ENCODE measurements around the gene F5. TPM values are rescaled to one million over a fixed set of nuclear protein-coding genes. Genes with fewer than 3 reads are reported as not detected.

F5 gene
- total and polyA plus RNA-seq, 2 donors (not counting 1 experiment from before 2014, with no cell fraction given), result under 0.01 TPM; not detected in 1

GRCh38 chr1:169601096-169601881 is 15.0 kb upstream of the F5 start:
- DNase-seq (ENCODE audit: low read depth in 2 of 2), result peak; percentile 25 to 28
- Histone ChIP-seq H2AFZ (ENCODE audit: low read length) (no peak overlapping the region), H3K9me3 (ENCODE audit: control insufficient read depth, insufficient read depth, low read depth, low read length) (no peaks in the 10 kb centered on the region), H3K4me3 (replicated peaks in 1 of 4; ENCODE audit: control extremely low read depth in 1 of 4, insufficient read depth in 1 of 4, low read depth in 3 of 4, low read length in 4 of 4) (no peak overlapping the region), H4K20me1 (ENCODE audit: control insufficient read depth, extremely low read depth, insufficient read depth, low read length) (no peaks in the 10 kb centered on the region), H3K79me2 (ENCODE audit: control insufficient read depth, insufficient read depth, low read length) (no peaks in the 10 kb centered on the region), H3K9ac (ENCODE audit: insufficient read depth, low read length) (no peak overlapping the region), H3K27me3 (ENCODE audit: control insufficient read depth, insufficient read depth, low read length) (peaks cover 5% of the 10 kb centered on the region), H3K4me2 (ENCODE audit: extremely low read depth, insufficient read depth, low read length) (no peak overlapping the region), H3K27ac (ENCODE audit: insufficient read depth, low read length) (no peak overlapping the region), H3K36me3 (ENCODE audit: control insufficient read depth, insufficient read depth, low read length) (no peaks in the 10 kb centered on the region), H3K4me1 (ENCODE audit: control insufficient read depth, extremely low read depth, insufficient read depth, low read length) (no peaks in the 10 kb centered on the region)
- TF ChIP-seq CTCF (conservative IDR thresholded peaks at IDR 0.05 in 1 of 2, IDR thresholded peaks at IDR 0.05 in 1 of 2; ENCODE audit: low read depth in 1 of 2, low read length in 2 of 2) (peak; percentile 15 to 39), EZH2 (IDR thresholded peaks at IDR 0.05; ENCODE audit: low read length, missing control alignments) (no peak)

- Histone ChIP-seq H3K79me2 (ENCODE audit: control insufficient read depth, insufficient read depth, low read length) (no peaks in the 10 kb centered on the region), H3K9me3 (ENCODE audit: control insufficient read depth, insufficient read depth, low read depth, low read length) (no peaks in the 10 kb centered on the region), H3K27me3 (ENCODE audit: control insufficient read depth, insufficient read depth, low read length) (no peaks in the 10 kb centered on the region), H3K4me3 (replicated peaks in 1 of 4; ENCODE audit: control extremely low read depth in 1 of 4, insufficient read depth in 1 of 4, low read depth in 3 of 4, low read length in 4 of 4) (no peak overlapping the region), H3K4me1 (ENCODE audit: control insufficient read depth, extremely low read depth, insufficient read depth, low read length) (no peaks in the 10 kb centered on the region), H3K4me2 (ENCODE audit: extremely low read depth, insufficient read depth, low read length) (no peak overlapping the region), H3K9ac (ENCODE audit: insufficient read depth, low read length) (no peak overlapping the region), H3K27ac (ENCODE audit: insufficient read depth, low read length) (no peak overlapping the region), H3K36me3 (ENCODE audit: control insufficient read depth, insufficient read depth, low read length) (no peaks in the 10 kb centered on the region), H2AFZ (ENCODE audit: low read length) (no peak overlapping the region), H4K20me1 (ENCODE audit: control insufficient read depth, extremely low read depth, insufficient read depth, low read length) (no peaks in the 10 kb centered on the region)
- DNase-seq (ENCODE audit: low read depth in 2 of 2), result peak; percentile 12 to 43
- TF ChIP-seq EZH2 (IDR thresholded peaks at IDR 0.05; ENCODE audit: low read length, missing control alignments), result no peak
- TF ChIP-seq CTCF (conservative IDR thresholded peaks at IDR 0.05 in 1 of 2, IDR thresholded peaks at IDR 0.05 in 1 of 2; ENCODE audit: low read depth in 1 of 2, low read length in 2 of 2), result no peak
Observed at GRCh38 chr1:169595764-169596711, 9.8 kb upstream of the F5 start.

- Histone ChIP-seq H3K27ac (ENCODE audit: insufficient read depth, low read length) (no peak overlapping the region), H3K27me3 (ENCODE audit: control insufficient read depth, insufficient read depth, low read length) (no peaks in the 10 kb centered on the region), H3K4me1 (ENCODE audit: control insufficient read depth, extremely low read depth, insufficient read depth, low read length) (no peaks in the 10 kb centered on the region), H3K79me2 (ENCODE audit: control insufficient read depth, insufficient read depth, low read length) (no peaks in the 10 kb centered on the region), H2AFZ (ENCODE audit: low read length) (no peak overlapping the region), H3K9ac (ENCODE audit: insufficient read depth, low read length) (no peak overlapping the region), H3K4me3 (replicated peaks in 1 of 4; ENCODE audit: control extremely low read depth in 1 of 4, insufficient read depth in 1 of 4, low read depth in 3 of 4, low read length in 4 of 4) (no peak overlapping the region), H3K36me3 (ENCODE audit: control insufficient read depth, insufficient read depth, low read length) (no peaks in the 10 kb centered on the region), H3K9me3 (ENCODE audit: control insufficient read depth, insufficient read depth, low read depth, low read length) (no peaks in the 10 kb centered on the region), H4K20me1 (ENCODE audit: control insufficient read depth, extremely low read depth, insufficient read depth, low read length) (no peaks in the 10 kb centered on the region), H3K4me2 (ENCODE audit: extremely low read depth, insufficient read depth, low read length) (no peak overlapping the region)
- no peak for DNase-seq (ENCODE audit: low read depth in 2 of 2)
- TF ChIP-seq EZH2 (IDR thresholded peaks at IDR 0.05; ENCODE audit: low read length, missing control alignments) (no peak), CTCF (conservative IDR thresholded peaks at IDR 0.05 in 1 of 2, IDR thresholded peaks at IDR 0.05 in 1 of 2; ENCODE audit: low read depth in 1 of 2, low read length in 2 of 2) (no peak)
Observed at GRCh38 chr1:169594391-169594790, 8.1 kb upstream of the F5 start.
